HAP-1 (cell line): Measurements from ENCODE around the gene CDKAL1.

Experiments
- DNase-seq, 2 experiments: peaks; one replicate each; pipeline ENCODE4 v3.0.0-alpha.2; 2016 to 2020; ENCODE audit warnings: low spot score in 2 of 2
- H3K27me3 ChIP-seq: fragments of 250-450 bp; sonication (Bioruptor Pico); 2 replicates; pipeline ENCODE4 v1.5.1; 2020; ENCODE audit warnings: low read depth, mild to moderate bottlenecking, moderate library complexity
- H3K36me3 ChIP-seq: fragments of 250-450 bp; sonication (Bioruptor Pico); replicated peaks from 2 replicates; pipeline ENCODE4 v1.5.1; 2020; ENCODE audit warnings: mild to moderate bottlenecking
- H3K4me1 ChIP-seq: fragments of 250-450 bp; sonication (Bioruptor Pico); 2 replicates; pipeline ENCODE4 v1.5.1; 2020; ENCODE audit warnings: mild to moderate bottlenecking
- H3K4me3 ChIP-seq: fragments of 250-450 bp; sonication (Bioruptor Pico); 2 replicates; pipeline ENCODE4 v1.5.1; 2020; ENCODE audit warnings: mild to moderate bottlenecking, moderate library complexity
- H3K9me3 ChIP-seq: fragments of 250-450 bp; sonication (Bioruptor Pico); 2 replicates; pipeline ENCODE4 v1.5.1; 2020; ENCODE audit warnings: mild to moderate bottlenecking, moderate library complexity
- in situ Hi-C: fragments of 300-500 bp; cut with MboI; formaldehyde crosslinking; loops from 3 replicates; pipeline ENCODE4 v1.14.3; 2020; ENCODE audit warnings: low sequenced_read_pairs, inconsistent platforms, mixed read lengths

CDKAL1 gene

GRCh38 chr6:21005816-21006570 is 471.7 kb downstream of the CDKAL1 start:
- DNase-seq = no peak
- in situ Hi-C loops = no loop called here
- no peaks in the 10 kb centered on the region for H3K27me3 ChIP-seq
- no peaks in the 10 kb centered on the region for H3K36me3 ChIP-seq
- H3K4me3 ChIP-seq = no peak overlapping the region
- no peaks in the 10 kb centered on the region for H3K9me3 ChIP-seq
- no peaks in the 10 kb centered on the region for H3K4me1 ChIP-seq

- Histone ChIP-seq H3K36me3 (no peaks in the 10 kb centered on the region), H3K4me1 (no peaks in the 10 kb centered on the region), H3K9me3 (no peaks in the 10 kb centered on the region), H3K27me3 (no peaks in the 10 kb centered on the region), H3K4me3 (no peak overlapping the region)
- no peak for DNase-seq
- in situ Hi-C loops = no loop called here
Measured at GRCh38 chr6:21019614-21020013, 485.4 kb downstream of the CDKAL1 start.

- no peak for DNase-seq
- H3K9me3 ChIP-seq = no peaks in the 10 kb centered on the region
- H3K4me1 ChIP-seq = no peaks in the 10 kb centered on the region
- in situ Hi-C loops = no loop called here
- no peaks in the 10 kb centered on the region for H3K27me3 ChIP-seq
- no peak overlapping the region for H3K4me3 ChIP-seq
- H3K36me3 ChIP-seq = no peaks in the 10 kb centered on the region
Measured at GRCh38 chr6:21022343-21023107, 488.3 kb downstream of the CDKAL1 start.

- no peaks in the 10 kb centered on the region for H3K27me3 ChIP-seq
- H3K9me3 ChIP-seq = no peaks in the 10 kb centered on the region
- H3K4me3 ChIP-seq = no peak overlapping the region
- H3K4me1 ChIP-seq = peaks cover 2% of the 10 kb centered on the region; the same call in 1 of the 2 replicates
- in situ Hi-C loops = no loop called here
- no peaks in the 10 kb centered on the region for H3K36me3 ChIP-seq
- no peak for DNase-seq
Measured at GRCh38 chr6:21023210-21023609, 489.0 kb downstream of the CDKAL1 start.

GRCh38 chr6:21024616-21025015 is 490.4 kb downstream of the CDKAL1 start:
- Histone ChIP-seq H3K4me3 (no peak overlapping the region), H3K9me3 (no peaks in the 10 kb centered on the region), H3K4me1 (peaks cover 6% of the 10 kb centered on the region; the same call in 1 of the 2 replicates), H3K27me3 (no peaks in the 10 kb centered on the region), H3K36me3 (no peaks in the 10 kb centered on the region)
- DNase-seq = no peak
- in situ Hi-C loops = no loop called here

GRCh38 chr6:21026576-21027273 is 492.5 kb downstream of the CDKAL1 start:
- Histone ChIP-seq H3K27me3 (no peaks in the 10 kb centered on the region), H3K9me3 (no peaks in the 10 kb centered on the region), H3K4me1 (peaks cover 6% of the 10 kb centered on the region; the same call in 1 of the 2 replicates), H3K4me3 (no peak overlapping the region), H3K36me3 (no peaks in the 10 kb centered on the region)
- in situ Hi-C loops = no loop called here
- no peak for DNase-seq

- Histone ChIP-seq H3K27me3 (no peaks in the 10 kb centered on the region), H3K9me3 (no peaks in the 10 kb centered on the region), H3K36me3 (no peaks in the 10 kb centered on the region), H3K4me3 (no peak overlapping the region), H3K4me1 (peaks cover 6% of the 10 kb centered on the region; the same call in 1 of the 2 replicates)
- DNase-seq = no peak
- in situ Hi-C loops = no loop called here
Measured at GRCh38 chr6:21027507-21027906, 493.2 kb downstream of the CDKAL1 start.

GRCh38 chr6:21031182-21031581 is 496.9 kb downstream of the CDKAL1 start:
- no peak for DNase-seq
- Histone ChIP-seq H3K27me3 (no peaks in the 10 kb centered on the region), H3K9me3 (no peaks in the 10 kb centered on the region), H3K4me1 (peaks cover 6% of the 10 kb centered on the region; the same call in 1 of the 2 replicates), H3K36me3 (no peaks in the 10 kb centered on the region), H3K4me3 (no peak overlapping the region)
- in situ Hi-C loops = no loop called here

- peaks cover 6% of the 10 kb centered on the region; the same call in 1 of the 2 replicates for H3K4me1 ChIP-seq
- DNase-seq = no peak
- in situ Hi-C loops = no loop called here
Measured at GRCh38 chr6:21033084-21033483, 498.8 kb downstream of the CDKAL1 start.

GRCh38 chr6:21033575-21034026 is 499.3 kb downstream of the CDKAL1 start:
- DNase-seq = no peak
- H3K4me1 ChIP-seq = peaks cover under 1% of the 10 kb centered on the region; the same call in 1 of the 2 replicates
- no peaks in the 10 kb centered on the region for H3K27me3 ChIP-seq
- no peak overlapping the region for H3K4me3 ChIP-seq
- in situ Hi-C loops = no loop called here
- H3K36me3 ChIP-seq = no peaks in the 10 kb centered on the region
- no peaks in the 10 kb centered on the region for H3K9me3 ChIP-seq

More at GRCh38 chr6:21033084-21033483, 498.8 kb downstream of the CDKAL1 start:
- no peaks in the 10 kb centered on the region for H3K9me3 ChIP-seq
- H3K27me3 ChIP-seq = no peaks in the 10 kb centered on the region
- no peaks in the 10 kb centered on the region for H3K36me3 ChIP-seq
- no peak overlapping the region for H3K4me3 ChIP-seq

GRCh38 chr6:21034345-21034744 is 500.1 kb downstream of the CDKAL1 start:
- in situ Hi-C loops = no loop called here
- no peaks in the 10 kb centered on the region for H3K36me3 ChIP-seq
- DNase-seq = no peak
- no peaks in the 10 kb centered on the region for H3K27me3 ChIP-seq
- H3K4me3 ChIP-seq = no peak overlapping the region
- no peaks in the 10 kb centered on the region for H3K9me3 ChIP-seq
- no peaks in the 10 kb centered on the region for H3K4me1 ChIP-seq

GRCh38 chr6:21037453-21037852 is 503.2 kb downstream of the CDKAL1 start:
- Histone ChIP-seq H3K27me3 (no peaks in the 10 kb centered on the region), H3K4me3 (no peak overlapping the region), H3K9me3 (no peaks in the 10 kb centered on the region), H3K4me1 (peaks cover 4% of the 10 kb centered on the region; the same call in 1 of the 2 replicates), H3K36me3 (no peaks in the 10 kb centered on the region)
- DNase-seq = no peak
- in situ Hi-C loops = no loop called here

GRCh38 chr6:21039926-21040325 is 505.7 kb downstream of the CDKAL1 start:
- H3K4me3 ChIP-seq = no peak overlapping the region
- no peak for DNase-seq
- no peaks in the 10 kb centered on the region for H3K9me3 ChIP-seq
- H3K36me3 ChIP-seq = no peaks in the 10 kb centered on the region
- H3K27me3 ChIP-seq = no peaks in the 10 kb centered on the region
- H3K4me1 ChIP-seq = peaks cover 4% of the 10 kb centered on the region; the same call in 1 of the 2 replicates
- in situ Hi-C loops = no loop called here
